HEK293 (cell line): ENCODE results near the gene AGXT2.

Experiments
- BCL11A ChIP-seq: fragments of 450-650 bp; formaldehyde crosslinking; IDR thresholded peaks from 2 replicates; pipeline ENCODE4 v1.5.1; 2016; ENCODE audit warnings: low read depth, missing biosample characterization, missing genetic modification characterization
- CTCF ChIP-seq: fragments of 450-650 bp; formaldehyde crosslinking; IDR thresholded peaks from 2 replicates; pipeline ENCODE4 v1.5.1; 2016; ENCODE audit warnings: missing biosample characterization, missing genetic modification characterization
- MZF1 ChIP-seq: fragments of 450-650 bp; formaldehyde crosslinking; IDR thresholded peaks from 2 replicates; pipeline ENCODE4 v1.5.1; 2017; ENCODE audit warnings: missing biosample characterization, missing genetic modification characterization, borderline replicate concordance
- SETDB1 ChIP-seq: IDR thresholded peaks from one replicate; pipeline ENCODE4 v1.6.1; 2017; ENCODE audit warnings: mild to moderate bottlenecking, low read length, moderate library complexity, mixed read lengths; ENCODE audit not compliant: insufficient read length
- SP2 ChIP-seq: fragments of 450-650 bp; formaldehyde crosslinking; IDR thresholded peaks from 2 replicates; pipeline ENCODE4 v1.5.1; 2016; ENCODE audit warnings: missing biosample characterization, missing genetic modification characterization
- ZNF10 ChIP-seq: fragments of 450-650 bp; formaldehyde crosslinking; IDR thresholded peaks from 2 replicates; pipeline ENCODE4 v1.5.1; 2017; ENCODE audit warnings: missing biosample characterization, missing genetic modification characterization
- ZNF350 ChIP-seq: fragments of 450-650 bp; formaldehyde crosslinking; IDR thresholded peaks from 2 replicates; pipeline ENCODE4 v1.5.0; 2017; ENCODE audit warnings: missing biosample characterization, mild to moderate bottlenecking, missing genetic modification characterization
- ZNF354C ChIP-seq: fragments of 450-650 bp; formaldehyde crosslinking; IDR thresholded peaks from 2 replicates; pipeline ENCODE4 v1.5.1; 2016; ENCODE audit warnings: missing biosample characterization, missing genetic modification characterization, low read depth, borderline replicate concordance
- TF ChIP-seq, protein P1 (sequence below): fragments of 450-650 bp; formaldehyde crosslinking; IDR thresholded peaks from 2 replicates; pipeline ENCODE4 v1.5.1; 2016; ENCODE audit warnings: missing biosample characterization, missing genetic modification characterization
- TF ChIP-seq, protein P2 (sequence below): fragments of 450-650 bp; formaldehyde crosslinking; conservative IDR thresholded peaks from 2 replicates; pipeline ENCODE4 v1.5.1; 2016; ENCODE audit warnings: low read depth, missing biosample characterization, missing genetic modification characterization

DNA sequence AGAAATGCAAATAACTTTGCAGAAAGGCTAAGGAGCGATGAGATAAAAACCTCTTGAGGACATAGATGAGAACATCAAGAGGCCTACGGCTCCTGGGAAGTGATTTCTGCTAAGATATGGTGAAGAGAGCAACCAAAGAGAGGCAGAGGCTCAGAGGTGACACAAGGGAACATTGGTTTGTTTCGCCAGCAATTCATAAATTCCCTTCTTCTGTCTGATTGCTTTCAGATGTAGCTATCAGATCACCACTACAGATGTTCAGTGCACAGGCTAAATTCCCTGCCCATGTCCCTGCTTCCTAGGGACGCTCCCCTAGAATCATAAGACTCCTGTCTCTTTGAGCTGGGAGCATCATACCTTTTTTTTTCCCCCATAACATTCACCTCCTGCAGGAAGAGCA lies 11.2 kb downstream of the AGXT2 start:
- TF ChIP-seq MZF1: no peak
- no peak for TF ChIP-seq BCL11A (tag by site-specific recombination)
- TF ChIP-seq ZNF350 (tag by site-specific recombination): no peak
- TF ChIP-seq ZNF354C (tag by site-specific recombination): no peak
- TF ChIP-seq SP2: no peak
- no peak for TF ChIP-seq CTCF (tag by site-specific recombination)
- TF ChIP-seq, protein P1, sequence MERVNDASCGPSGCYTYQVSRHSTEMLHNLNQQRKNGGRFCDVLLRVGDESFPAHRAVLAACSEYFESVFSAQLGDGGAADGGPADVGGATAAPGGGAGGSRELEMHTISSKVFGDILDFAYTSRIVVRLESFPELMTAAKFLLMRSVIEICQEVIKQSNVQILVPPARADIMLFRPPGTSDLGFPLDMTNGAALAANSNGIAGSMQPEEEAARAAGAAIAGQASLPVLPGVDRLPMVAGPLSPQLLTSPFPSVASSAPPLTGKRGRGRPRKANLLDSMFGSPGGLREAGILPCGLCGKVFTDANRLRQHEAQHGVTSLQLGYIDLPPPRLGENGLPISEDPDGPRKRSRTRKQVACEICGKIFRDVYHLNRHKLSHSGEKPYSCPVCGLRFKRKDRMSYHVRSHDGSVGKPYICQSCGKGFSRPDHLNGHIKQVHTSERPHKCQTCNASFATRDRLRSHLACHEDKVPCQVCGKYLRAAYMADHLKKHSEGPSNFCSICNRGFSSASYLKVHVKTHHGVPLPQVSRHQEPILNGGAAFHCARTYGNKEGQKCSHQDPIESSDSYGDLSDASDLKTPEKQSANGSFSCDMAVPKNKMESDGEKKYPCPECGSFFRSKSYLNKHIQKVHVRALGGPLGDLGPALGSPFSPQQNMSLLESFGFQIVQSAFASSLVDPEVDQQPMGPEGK (tag by site-specific recombination): no peak
- TF ChIP-seq SETDB1: no peak
- TF ChIP-seq, protein P2, sequence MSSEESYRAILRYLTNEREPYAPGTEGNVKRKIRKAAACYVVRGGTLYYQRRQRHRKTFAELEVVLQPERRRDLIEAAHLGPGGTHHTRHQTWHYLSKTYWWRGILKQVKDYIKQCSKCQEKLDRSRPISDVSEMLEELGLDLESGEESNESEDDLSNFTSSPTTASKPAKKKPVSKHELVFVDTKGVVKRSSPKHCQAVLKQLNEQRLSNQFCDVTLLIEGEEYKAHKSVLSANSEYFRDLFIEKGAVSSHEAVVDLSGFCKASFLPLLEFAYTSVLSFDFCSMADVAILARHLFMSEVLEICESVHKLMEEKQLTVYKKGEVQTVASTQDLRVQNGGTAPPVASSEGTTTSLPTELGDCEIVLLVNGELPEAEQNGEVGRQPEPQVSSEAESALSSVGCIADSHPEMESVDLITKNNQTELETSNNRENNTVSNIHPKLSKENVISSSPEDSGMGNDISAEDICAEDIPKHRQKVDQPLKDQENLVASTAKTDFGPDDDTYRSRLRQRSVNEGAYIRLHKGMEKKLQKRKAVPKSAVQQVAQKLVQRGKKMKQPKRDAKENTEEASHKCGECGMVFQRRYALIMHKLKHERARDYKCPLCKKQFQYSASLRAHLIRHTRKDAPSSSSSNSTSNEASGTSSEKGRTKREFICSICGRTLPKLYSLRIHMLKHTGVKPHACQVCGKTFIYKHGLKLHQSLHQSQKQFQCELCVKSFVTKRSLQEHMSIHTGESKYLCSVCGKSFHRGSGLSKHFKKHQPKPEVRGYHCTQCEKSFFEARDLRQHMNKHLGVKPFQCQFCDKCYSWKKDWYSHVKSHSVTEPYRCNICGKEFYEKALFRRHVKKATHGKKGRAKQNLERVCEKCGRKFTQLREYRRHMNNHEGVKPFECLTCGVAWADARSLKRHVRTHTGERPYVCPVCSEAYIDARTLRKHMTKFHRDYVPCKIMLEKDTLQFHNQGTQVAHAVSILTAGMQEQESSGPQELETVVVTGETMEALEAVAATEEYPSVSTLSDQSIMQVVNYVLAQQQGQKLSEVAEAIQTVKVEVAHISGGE (tag by site-specific recombination): no peak
- no peak for TF ChIP-seq ZNF10 (tag by site-specific recombination)
